Measurements from ENCODE around the gene HTRA2. TPM values are rescaled to one million over a fixed set of nuclear protein-coding genes. Genes with fewer than 3 reads are reported as not detected.

The HTRA2 gene
- polyA plus RNA-seq, 1 donor (not counting 4 experiments of a cell fraction or from before 2014, with no cell fraction given), result 25.5 TPM

GRCh38 chr2:74510272-74510671 lies 19.5 kb upstream of the HTRA2 start:
- H3K9me3 ChIP-seq (ENCODE audit: control insufficient read depth, low read depth, low read length), result no peaks in the 10 kb centered on the region
- peaks cover 45% of the 10 kb centered on the region for H3K27me3 ChIP-seq (ENCODE audit: control insufficient read depth, extremely low read depth, insufficient read depth, low read length)
- TF ChIP-seq EZH2 (IDR thresholded peaks at IDR 0.05; ENCODE audit: low read length) (no peak), CTCF (optimal IDR thresholded peaks at IDR 0.05 in 1 of 3, IDR thresholded peaks at IDR 0.05 in 1 of 3, conservative IDR thresholded peaks at IDR 0.05 in 1 of 3; ENCODE audit: extremely low read depth in 1 of 3, insufficient read depth in 2 of 3, low read length in 3 of 3) (no peak)
- H3K4me1 ChIP-seq (ENCODE audit: control insufficient read depth, extremely low read depth, insufficient read depth, low read length), result peaks cover 18% of the 10 kb centered on the region
- no peak overlapping the region for H3K4me2 ChIP-seq (ENCODE audit: control insufficient read depth, extremely low read depth, insufficient read depth, low read depth, low read length)
- H3K36me3 ChIP-seq (ENCODE audit: control insufficient read depth in 2 of 2, extremely low read depth in 1 of 2, insufficient read depth in 2 of 2, low read length in 2 of 2), result peaks cover 2 to 7% of the 10 kb centered on the region in 2 experiments
- no peak overlapping the region for H2AFZ ChIP-seq (ENCODE audit: control insufficient read depth, low read length)
- no peak overlapping the region for H3K9ac ChIP-seq (ENCODE audit: control insufficient read depth, extremely low read depth, insufficient read depth, low read length)
- FAIRE-seq (no peak), DNase-seq (ENCODE audit: low read depth, low spot score) (no peak)
- no peaks in the 10 kb centered on the region for H3K9me1 ChIP-seq (ENCODE audit: control insufficient read depth, extremely low read depth, insufficient read depth, low read length)
- H4K20me1 ChIP-seq (ENCODE audit: control insufficient read depth, extremely low read depth, insufficient read depth, low read length), result no peaks in the 10 kb centered on the region
- no peak overlapping the region for H3K27ac ChIP-seq (ENCODE audit: control insufficient read depth, insufficient read depth, low read length)
- no peak overlapping the region for H3K4me3 ChIP-seq (ENCODE audit: control insufficient read depth in 2 of 3, extremely low read depth in 1 of 3, insufficient read depth in 2 of 3, low read depth in 1 of 3, low read length in 3 of 3)
- dilution Hi-C loops (cut with MboI; ENCODE audit: extremely low pct_ligation_motif_present, low sequenced_read_pairs), result no loop called here
- H3K79me2 ChIP-seq (ENCODE audit: control insufficient read depth, insufficient read depth, low read length), result peaks cover 16% of the 10 kb centered on the region

GRCh38 chr2:74511104-74511989 lies 18.4 kb upstream of the HTRA2 start:
- H4K20me1 ChIP-seq (ENCODE audit: control insufficient read depth, extremely low read depth, insufficient read depth, low read length), result no peaks in the 10 kb centered on the region
- TF ChIP-seq EZH2 (IDR thresholded peaks at IDR 0.05; ENCODE audit: low read length) (peak; percentile 32), CTCF (optimal IDR thresholded peaks at IDR 0.05 in 1 of 3, IDR thresholded peaks at IDR 0.05 in 1 of 3, conservative IDR thresholded peaks at IDR 0.05 in 1 of 3; ENCODE audit: extremely low read depth in 1 of 3, insufficient read depth in 2 of 3, low read length in 3 of 3) (no peak)
- H3K36me3 ChIP-seq (ENCODE audit: control insufficient read depth in 2 of 2, extremely low read depth in 1 of 2, insufficient read depth in 2 of 2, low read length in 2 of 2), result no peaks in the 10 kb centered on the region
- DNase-seq (ENCODE audit: low read depth, low spot score) (no peak), FAIRE-seq (no peak)
- H3K9me3 ChIP-seq (ENCODE audit: control insufficient read depth, low read depth, low read length), result no peaks in the 10 kb centered on the region
- no peak overlapping the region for H2AFZ ChIP-seq (ENCODE audit: control insufficient read depth, low read length)
- H3K79me2 ChIP-seq (ENCODE audit: control insufficient read depth, insufficient read depth, low read length), result peaks cover 8% of the 10 kb centered on the region
- no peak overlapping the region for H3K9ac ChIP-seq (ENCODE audit: control insufficient read depth, extremely low read depth, insufficient read depth, low read length)
- dilution Hi-C loops (cut with MboI; ENCODE audit: extremely low pct_ligation_motif_present, low sequenced_read_pairs), result no loop called here
- H3K4me3 ChIP-seq (ENCODE audit: control insufficient read depth in 2 of 3, extremely low read depth in 1 of 3, insufficient read depth in 2 of 3, low read depth in 1 of 3, low read length in 3 of 3), result no peak overlapping the region
- no peak overlapping the region for H3K27ac ChIP-seq (ENCODE audit: control insufficient read depth, insufficient read depth, low read length)
- H3K4me2 ChIP-seq (ENCODE audit: control insufficient read depth, extremely low read depth, insufficient read depth, low read depth, low read length), result no peak overlapping the region
- no peaks in the 10 kb centered on the region for H3K9me1 ChIP-seq (ENCODE audit: control insufficient read depth, extremely low read depth, insufficient read depth, low read length)
- H3K4me1 ChIP-seq (ENCODE audit: control insufficient read depth, extremely low read depth, insufficient read depth, low read length), result peaks cover 12% of the 10 kb centered on the region
- peaks cover 56% of the 10 kb centered on the region for H3K27me3 ChIP-seq (ENCODE audit: control insufficient read depth, extremely low read depth, insufficient read depth, low read length)

Measured in keratinocyte (primary cell).